Fibroblast of lung (primary cell): ENCODE measurements around the gene TMEM201. TPM values are rescaled to one million over a fixed set of nuclear protein-coding genes. Genes with fewer than 3 reads are reported as not detected.

ENCODE experiments used
- DNase-seq, 2 donors: peaks; one replicate each; pipeline versions ENCODE4 v3.0.0 to v3.0.0-alpha.2; 2010; ENCODE audit warnings: low read depth in 2 of 2
- H2AFZ ChIP-seq: 2 replicates; pipeline ENCODE4 v1.5.1; 2012; ENCODE audit warnings: low read length, control low read depth, inconsistent platforms
- H3K27ac ChIP-seq: 2 replicates; pipeline ENCODE4 v1.5.1; 2011; ENCODE audit warnings: low read length, control low read depth; ENCODE audit not compliant: insufficient read depth
- H3K27me3 ChIP-seq: 2 replicates; pipeline ENCODE4 v1.5.1; 2011; ENCODE audit warnings: mild to moderate bottlenecking, low read length; ENCODE audit not compliant: control insufficient read depth, insufficient read depth
- H3K36me3 ChIP-seq: 2 replicates; pipeline ENCODE4 v1.5.1; 2011; ENCODE audit warnings: low read length; ENCODE audit not compliant: control insufficient read depth, insufficient read depth
- H3K4me1 ChIP-seq: 2 replicates; pipeline ENCODE4 v1.5.1; 2011; ENCODE audit warnings: low read length; ENCODE audit not compliant: control insufficient read depth, insufficient read depth; ENCODE audit errors: extremely low read depth
- H3K4me2 ChIP-seq: 2 replicates; pipeline ENCODE4 v1.5.1; 2011; ENCODE audit warnings: low read length, control low read depth; ENCODE audit not compliant: insufficient read depth; ENCODE audit errors: extremely low read depth
- H3K4me3 ChIP-seq, 4 experiments: fragments of 200-600 bp in 1 of 4; sonication (generic) in 1 of 4; replicated peaks in 1 of 4; 2 replicates each; pipeline ENCODE4 v1.5.1; 2011 to 2016; ENCODE audit warnings: low read length in 4 of 4, low read depth in 3 of 4, mild to moderate bottlenecking in 3 of 4, control low read depth in 2 of 4, inconsistent platforms in 1 of 4, mixed read lengths in 1 of 4; ENCODE audit not compliant: insufficient read depth in 1 of 4; ENCODE audit errors: control extremely low read depth in 1 of 4
- H3K79me2 ChIP-seq: 2 replicates; pipeline ENCODE4 v1.5.1; 2012; ENCODE audit warnings: mild to moderate bottlenecking, low read length, inconsistent platforms; ENCODE audit not compliant: control insufficient read depth, insufficient read depth
- H3K9ac ChIP-seq: 2 replicates; pipeline ENCODE4 v1.5.1; 2011; ENCODE audit warnings: mild to moderate bottlenecking, low read length, control low read depth; ENCODE audit not compliant: insufficient read depth
- H3K9me3 ChIP-seq: 2 replicates; pipeline ENCODE4 v1.5.1; 2012; ENCODE audit warnings: low read depth, low read length; ENCODE audit not compliant: control insufficient read depth, insufficient read depth
- H4K20me1 ChIP-seq: 2 replicates; pipeline ENCODE4 v1.5.1; 2011; ENCODE audit warnings: low read length; ENCODE audit not compliant: control insufficient read depth, insufficient read depth; ENCODE audit errors: extremely low read depth
- CTCF ChIP-seq, 2 donors: IDR thresholded peaks in 1 of 2; conservative IDR thresholded peaks in 1 of 2; 1 replicate in 1 of 2; 2 replicates in 1 of 2; pipeline ENCODE4 v1.5.1; 2011 to 2012; ENCODE audit warnings: low read length in 2 of 2, control low read depth in 1 of 2, inconsistent platforms in 1 of 2, low read depth in 1 of 2, mild to moderate bottlenecking in 1 of 2
- EZH2 ChIP-seq: IDR thresholded peaks from 2 replicates; pipeline ENCODE4 v1.5.1; 2012; ENCODE audit warnings: low read length, control low read depth, mild to moderate bottlenecking; ENCODE audit errors: missing control alignments
- polyA plus RNA-seq, 2 donors: library from polyadenylated mRNA; depleted of rRNA in 1 of 2; stranded (reverse) in 1 of 2; unstranded in 1 of 2; fragments of >200 nt; gene quantifications; 2 replicates each; pipeline ENCODE4 v1.2.1, GENCODE V29; 2011 to 2012; ENCODE audit warnings: missing spikeins in 1 of 2
- total RNA-seq: library from RNA; depleted of rRNA; stranded (reverse); fragments of >200 nt; gene quantifications from 2 replicates; pipeline ENCODE4 v1.2.1, GENCODE V29; 2014

TMEM201 gene
- total and polyA plus RNA-seq, 2 donors (not counting 1 experiment from before 2014, with no cell fraction given), result 1.7 to 2.8 TPM

GRCh38 chr1:9613625-9614299, 25.1 kb downstream of the TMEM201 start:
- Histone ChIP-seq H3K36me3 (peaks cover 10% of the 10 kb centered on the region), H3K4me1 (no peaks in the 10 kb centered on the region), H4K20me1 (no peaks in the 10 kb centered on the region), H2AFZ (no peak overlapping the region), H3K4me3 (no peak overlapping the region), H3K9me3 (no peaks in the 10 kb centered on the region), H3K27me3 (no peaks in the 10 kb centered on the region), H3K79me2 (no peaks in the 10 kb centered on the region), H3K4me2 (no peak overlapping the region), H3K27ac (no peak overlapping the region), H3K9ac (no peak overlapping the region)
- no peak for TF ChIP-seq EZH2
- no peak for TF ChIP-seq CTCF (conservative IDR thresholded peaks at IDR 0.05 in 1 of 2, IDR thresholded peaks at IDR 0.05 in 1 of 2; ENCODE audit: low read depth in 1 of 2, low read length in 2 of 2)
- DNase-seq, result no peak

DNA sequence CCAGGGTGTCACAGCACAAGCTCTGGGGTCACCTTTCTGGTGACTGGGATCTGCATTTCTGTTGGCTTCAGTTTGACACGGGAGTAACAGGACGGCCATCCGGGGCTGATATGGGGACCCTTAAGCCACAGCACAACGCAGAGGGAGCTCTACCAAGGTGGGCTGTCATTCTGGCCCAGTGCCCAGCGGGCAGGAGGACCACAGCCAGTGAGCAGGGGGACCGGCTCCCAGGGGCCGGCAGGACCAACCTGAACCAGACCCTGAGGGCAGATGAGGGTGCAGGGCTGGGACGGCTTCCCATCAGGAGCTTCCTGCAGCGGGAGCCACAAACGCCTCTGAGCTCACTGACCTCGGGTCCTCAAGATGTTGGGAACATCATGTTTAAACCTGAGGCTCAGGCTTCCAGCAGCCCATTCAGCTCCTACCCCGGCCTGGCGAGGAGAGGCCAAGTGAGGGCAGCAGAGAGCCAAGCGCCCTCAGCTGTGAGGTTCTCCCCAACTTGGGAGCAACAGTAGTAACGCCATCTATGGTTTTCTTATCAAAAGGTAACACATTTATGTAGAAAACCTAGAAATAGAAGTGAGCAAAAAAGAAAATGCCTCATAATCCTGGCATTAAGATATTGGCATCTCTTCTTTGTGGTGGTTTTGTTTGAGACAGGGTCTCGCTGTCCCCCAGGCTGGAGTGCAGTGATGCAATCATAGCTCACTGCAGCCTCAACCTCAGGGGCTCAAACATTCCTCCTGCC, 26.8 kb downstream of the TMEM201 start:
- Histone ChIP-seq H2AFZ (no peak overlapping the region), H3K4me2 (no peak overlapping the region), H3K27me3 (no peaks in the 10 kb centered on the region), H3K9me3 (no peaks in the 10 kb centered on the region), H3K9ac (no peak overlapping the region), H3K4me1 (no peaks in the 10 kb centered on the region), H3K36me3 (peaks cover 5% of the 10 kb centered on the region), H3K4me3 (no peak overlapping the region), H3K79me2 (no peaks in the 10 kb centered on the region), H4K20me1 (no peaks in the 10 kb centered on the region), H3K27ac (no peak overlapping the region)
- peak; percentile 26 to 38 for DNase-seq
- TF ChIP-seq CTCF (conservative IDR thresholded peaks at IDR 0.05 in 1 of 2, IDR thresholded peaks at IDR 0.05 in 1 of 2; ENCODE audit: low read depth in 1 of 2, low read length in 2 of 2) (peak; percentile 59 to 77), EZH2 (no peak)

GRCh38 chr1:9618909-9619679, 30.4 kb downstream of the TMEM201 start:
- TF ChIP-seq CTCF (conservative IDR thresholded peaks at IDR 0.05 in 1 of 2, IDR thresholded peaks at IDR 0.05 in 1 of 2; ENCODE audit: low read depth in 1 of 2, low read length in 2 of 2), result no peak
- TF ChIP-seq EZH2, result no peak
- no peak for DNase-seq
- no peaks in the 10 kb centered on the region for H3K36me3 ChIP-seq
- no peaks in the 10 kb centered on the region for H3K79me2 ChIP-seq
- H3K27ac ChIP-seq, result no peak overlapping the region
- H3K27me3 ChIP-seq, result no peaks in the 10 kb centered on the region
- H3K4me2 ChIP-seq, result no peak overlapping the region
- H2AFZ ChIP-seq, result no peak overlapping the region
- H3K9ac ChIP-seq, result no peak overlapping the region
- H3K4me3 ChIP-seq, result no peak overlapping the region
- no peaks in the 10 kb centered on the region for H3K9me3 ChIP-seq
- no peaks in the 10 kb centered on the region for H4K20me1 ChIP-seq
- H3K4me1 ChIP-seq, result no peaks in the 10 kb centered on the region
